GM12878 (cell line): Measurements from ENCODE around the gene NRBP1. TPM values are rescaled to one million over a fixed set of nuclear protein-coding genes. Genes with fewer than 3 reads are reported as not detected.

Experiments
- ATF7 ChIP-seq: fragments of 450-650 bp; IDR thresholded peaks from 2 replicates; pipeline ENCODE4 v1.6.1; 2016; ENCODE audit warnings: low read depth, mild to moderate bottlenecking
- BACH1 ChIP-seq: fragments of 450-650 bp; IDR thresholded peaks from 2 replicates; pipeline ENCODE4 v1.6.1; 2017; ENCODE audit warnings: mild to moderate bottlenecking, borderline replicate concordance
- CBFB ChIP-seq: IDR thresholded peaks from 2 replicates; pipeline ENCODE4 v1.6.1; 2016; ENCODE audit warnings: antibody characterized with exemption, low read depth
- CBX5 ChIP-seq: sonication (generic); IDR thresholded peaks from 2 replicates; pipeline ENCODE4 v1.6.1; 2016; ENCODE audit warnings: low read depth, moderate library complexity, mild to moderate bottlenecking, inconsistent platforms
- EP300 ChIP-seq, 2 experiments: fragments of 150-350 bp in 1 of 2; IDR thresholded peaks; 2 replicates each; pipeline ENCODE4 v1.6.1; 2011 to 2012; ENCODE audit warnings: low read depth in 2 of 2, low read length in 2 of 2, borderline replicate concordance in 1 of 2, improper control_type of control experiment in 1 of 2, inconsistent platforms in 1 of 2; ENCODE audit not compliant: control insufficient read depth in 1 of 2
- ESRRA ChIP-seq: IDR thresholded peaks from 2 replicates; pipeline ENCODE4 v1.6.1; 2012; ENCODE audit warnings: mild to moderate bottlenecking, low read length, improper control_type of control experiment
- FOS ChIP-seq: IDR thresholded peaks from 3 replicates; pipeline ENCODE4 v1.6.1; 2011; ENCODE audit warnings: borderline replicate concordance; ENCODE audit not compliant: insufficient read length; ENCODE audit errors: extremely low read depth
- HCFC1 ChIP-seq: fragments of 150-350 bp; IDR thresholded peaks from 2 replicates; pipeline ENCODE4 v1.6.1; 2014; ENCODE audit warnings: low read length
- IRF4 ChIP-seq: IDR thresholded peaks from 2 replicates; pipeline ENCODE4 v1.6.1; 2011; ENCODE audit warnings: low read depth, low read length
- KLF5 ChIP-seq: fragments of 450-650 bp; IDR thresholded peaks from 2 replicates; pipeline ENCODE4 v1.6.1; 2014; ENCODE audit warnings: mild to moderate bottlenecking; ENCODE audit not compliant: partially characterized antibody
- POLR2A ChIP-seq: IDR thresholded peaks from 2 replicates; pipeline ENCODE4 v1.6.1; 2011; ENCODE audit warnings: low read depth, mild to moderate bottlenecking, low read length
- POLR2AphosphoS2 ChIP-seq: IDR thresholded peaks from 2 replicates; pipeline ENCODE4 v1.6.1; 2011; ENCODE audit warnings: low read depth, mild to moderate bottlenecking, low read length, improper control_type of control experiment, moderate library complexity
- RAD21 ChIP-seq: IDR thresholded peaks from 2 replicates; pipeline ENCODE4 v1.6.1; 2011; ENCODE audit warnings: mild to moderate bottlenecking, low read depth, low read length, moderate library complexity; ENCODE audit not compliant: insufficient read depth
- RB1 ChIP-seq: fragments of 450-650 bp; formaldehyde crosslinking; IDR thresholded peaks from 2 replicates; pipeline ENCODE4 v1.6.1; 2017; ENCODE audit warnings: mild to moderate bottlenecking, borderline replicate concordance
- RELA ChIP-seq: fragments of 450-650 bp; IDR thresholded peaks from 2 replicates; pipeline ENCODE4 v1.8.0; 2014; ENCODE audit warnings: borderline replicate concordance; ENCODE audit not compliant: partially characterized antibody
- SREBF2 ChIP-seq: IDR thresholded peaks from 2 replicates; pipeline ENCODE4 v1.6.1; 2012; ENCODE audit warnings: mild to moderate bottlenecking, low read length
- TCF3 ChIP-seq: IDR thresholded peaks from 2 replicates; pipeline ENCODE4 v1.6.1; 2012; ENCODE audit warnings: low read depth, mild to moderate bottlenecking, low read length, borderline replicate concordance; ENCODE audit not compliant: insufficient read depth
- TCF7 ChIP-seq: IDR thresholded peaks from 2 replicates; pipeline ENCODE4 v1.6.1; 2014; ENCODE audit warnings: antibody characterized with exemption, borderline replicate concordance
- polyA plus RNA-seq, 11 experiments: library from polyadenylated mRNA; depleted of rRNA in 4 of 11; unstranded in 6 of 11; stranded (reverse) in 5 of 11; fragments of >200 nt; fragmentation: Nextera tagmentation in 4 of 11; fragmentation: Illumina TruSeq in 1 of 11; extraction: Ambion mirVana in 4 of 11; extraction: Trizol in 1 of 11; gene quantifications; 1 replicate in 1 of 11; 2 replicates in 10 of 11; pipeline versions ENCODE4 v1.2.1 to v1.2.3, GENCODE V29; 2011 to 2016; ENCODE audit warnings: inconsistent platforms in 2 of 11, missing spikeins in 2 of 11, low read depth in 1 of 11
- total RNA-seq, 4 experiments: library from RNA; depleted of rRNA in 3 of 4; stranded (reverse); fragments of >200 nt in 3 of 4; fragmentation: Illumina TruSeq in 1 of 4; extraction: Trizol in 1 of 4; gene quantifications; 2 replicates each; pipeline versions ENCODE4 v1.2.1 to v1.2.3, GENCODE V29; 2013 to 2021
- TF ChIP-seq, protein P1 (sequence below): fragments of 450-650 bp; IDR thresholded peaks from 2 replicates; pipeline ENCODE4 v1.6.1; 2017; ENCODE audit warnings: borderline replicate concordance
- TF ChIP-seq, protein P2 (sequence below): fragments of 450-650 bp; IDR thresholded peaks from 2 replicates; pipeline ENCODE4 v1.6.1; 2017; ENCODE audit warnings: antibody characterized with exemption, mild to moderate bottlenecking, moderate library complexity
- TF ChIP-seq, protein P3 (sequence below): IDR thresholded peaks from 2 replicates; pipeline ENCODE4 v1.6.1; 2012; ENCODE audit warnings: mild to moderate bottlenecking, low read depth, low read length
- TF ChIP-seq, protein P4 (sequence below): IDR thresholded peaks from 2 replicates; pipeline ENCODE4 v1.6.1; 2012; ENCODE audit warnings: low read depth, low read length, improper control_type of control experiment

The NRBP1 gene
- total and polyA plus RNA-seq, 10 of the 15 experiments (the other 5 are each of a cell fraction or from before 2014, with no cell fraction given), result 5.7 to 136 (median 66.1) TPM

DNA sequence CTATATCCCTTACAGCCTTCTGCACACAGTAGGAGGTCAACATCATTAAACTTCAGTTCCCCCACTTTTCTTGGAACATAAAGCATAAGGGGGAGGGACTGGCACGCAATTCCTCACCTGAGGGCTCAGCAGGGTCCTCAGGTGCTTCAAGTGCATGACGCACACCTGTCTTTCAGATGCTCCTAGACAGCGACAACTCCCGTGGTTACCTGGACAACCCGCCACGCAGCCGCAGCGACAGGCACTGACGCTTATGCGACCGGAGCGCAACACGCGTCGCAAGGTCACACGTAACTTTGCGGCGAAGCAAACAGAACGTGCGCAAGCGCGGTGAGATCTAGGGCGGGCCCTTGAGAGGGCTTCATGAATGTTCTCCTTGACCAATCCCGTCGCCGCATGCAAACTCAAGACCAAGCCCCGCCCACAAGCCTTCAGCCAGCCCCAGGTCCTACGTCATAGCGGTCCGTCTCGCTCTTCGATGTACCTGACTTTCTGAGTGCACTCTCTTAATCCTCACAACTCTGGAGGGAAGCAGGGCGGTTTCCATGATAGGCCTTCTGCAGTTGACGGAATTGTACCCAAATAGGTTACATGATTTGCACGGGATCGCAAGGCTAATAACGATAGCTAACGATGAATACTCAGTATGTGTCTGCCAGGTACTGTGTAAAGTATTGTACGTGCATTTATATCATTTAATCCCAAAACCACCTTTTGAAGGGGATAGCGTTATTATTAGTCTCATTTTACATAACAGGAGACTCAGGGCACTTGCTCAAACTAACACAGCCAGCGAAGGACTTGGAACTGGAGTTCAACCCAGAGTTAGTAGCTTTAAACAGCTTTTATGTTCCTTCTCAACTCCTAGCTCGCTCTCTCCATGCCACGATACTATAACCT lies 61.3 kb downstream of the NRBP1 start, which contains the start of gene IFT172 (continued):
- TF ChIP-seq ESRRA, result no peak
- TF ChIP-seq TCF7, result no peak
- TF ChIP-seq POLR2A, result peak; percentile 65
- TF ChIP-seq, protein P1, sequence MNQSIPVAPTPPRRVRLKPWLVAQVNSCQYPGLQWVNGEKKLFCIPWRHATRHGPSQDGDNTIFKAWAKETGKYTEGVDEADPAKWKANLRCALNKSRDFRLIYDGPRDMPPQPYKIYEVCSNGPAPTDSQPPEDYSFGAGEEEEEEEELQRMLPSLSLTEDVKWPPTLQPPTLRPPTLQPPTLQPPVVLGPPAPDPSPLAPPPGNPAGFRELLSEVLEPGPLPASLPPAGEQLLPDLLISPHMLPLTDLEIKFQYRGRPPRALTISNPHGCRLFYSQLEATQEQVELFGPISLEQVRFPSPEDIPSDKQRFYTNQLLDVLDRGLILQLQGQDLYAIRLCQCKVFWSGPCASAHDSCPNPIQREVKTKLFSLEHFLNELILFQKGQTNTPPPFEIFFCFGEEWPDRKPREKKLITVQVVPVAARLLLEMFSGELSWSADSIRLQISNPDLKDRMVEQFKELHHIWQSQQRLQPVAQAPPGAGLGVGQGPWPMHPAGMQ, result no peak
- TF ChIP-seq FOS, result no peak
- TF ChIP-seq IRF4, result no peak
- TF ChIP-seq BACH1, result no peak
- TF ChIP-seq KLF5, result no peak
- TF ChIP-seq EP300 (IDR thresholded peaks at IDR 0.05; ENCODE audit: borderline replicate concordance in 1 of 2, control insufficient read depth in 1 of 2, low read depth in 2 of 2, low read length in 2 of 2), result no peak
- TF ChIP-seq, protein P2, sequence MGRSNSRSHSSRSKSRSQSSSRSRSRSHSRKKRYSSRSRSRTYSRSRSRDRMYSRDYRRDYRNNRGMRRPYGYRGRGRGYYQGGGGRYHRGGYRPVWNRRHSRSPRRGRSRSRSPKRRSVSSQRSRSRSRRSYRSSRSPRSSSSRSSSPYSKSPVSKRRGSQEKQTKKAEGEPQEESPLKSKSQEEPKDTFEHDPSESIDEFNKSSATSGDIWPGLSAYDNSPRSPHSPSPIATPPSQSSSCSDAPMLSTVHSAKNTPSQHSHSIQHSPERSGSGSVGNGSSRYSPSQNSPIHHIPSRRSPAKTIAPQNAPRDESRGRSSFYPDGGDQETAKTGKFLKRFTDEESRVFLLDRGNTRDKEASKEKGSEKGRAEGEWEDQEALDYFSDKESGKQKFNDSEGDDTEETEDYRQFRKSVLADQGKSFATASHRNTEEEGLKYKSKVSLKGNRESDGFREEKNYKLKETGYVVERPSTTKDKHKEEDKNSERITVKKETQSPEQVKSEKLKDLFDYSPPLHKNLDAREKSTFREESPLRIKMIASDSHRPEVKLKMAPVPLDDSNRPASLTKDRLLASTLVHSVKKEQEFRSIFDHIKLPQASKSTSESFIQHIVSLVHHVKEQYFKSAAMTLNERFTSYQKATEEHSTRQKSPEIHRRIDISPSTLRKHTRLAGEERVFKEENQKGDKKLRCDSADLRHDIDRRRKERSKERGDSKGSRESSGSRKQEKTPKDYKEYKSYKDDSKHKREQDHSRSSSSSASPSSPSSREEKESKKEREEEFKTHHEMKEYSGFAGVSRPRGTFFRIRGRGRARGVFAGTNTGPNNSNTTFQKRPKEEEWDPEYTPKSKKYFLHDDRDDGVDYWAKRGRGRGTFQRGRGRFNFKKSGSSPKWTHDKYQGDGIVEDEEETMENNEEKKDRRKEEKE, result no peak
- peak; percentile 60 for TF ChIP-seq HCFC1
- no peak for TF ChIP-seq RB1
- TF ChIP-seq RELA, result no peak
- TF ChIP-seq CBFB, result no peak
- TF ChIP-seq RAD21, result no peak
- TF ChIP-seq TCF3, result no peak
- 0 out of 2 replicates have a peak, but pooled peaks have one; percentile 19 for TF ChIP-seq ATF7
- 0 out of 2 replicates have a peak, but pooled peaks have one; percentile 43 for TF ChIP-seq POLR2AphosphoS2
- no peak for TF ChIP-seq CBX5
- TF ChIP-seq, protein P3, sequence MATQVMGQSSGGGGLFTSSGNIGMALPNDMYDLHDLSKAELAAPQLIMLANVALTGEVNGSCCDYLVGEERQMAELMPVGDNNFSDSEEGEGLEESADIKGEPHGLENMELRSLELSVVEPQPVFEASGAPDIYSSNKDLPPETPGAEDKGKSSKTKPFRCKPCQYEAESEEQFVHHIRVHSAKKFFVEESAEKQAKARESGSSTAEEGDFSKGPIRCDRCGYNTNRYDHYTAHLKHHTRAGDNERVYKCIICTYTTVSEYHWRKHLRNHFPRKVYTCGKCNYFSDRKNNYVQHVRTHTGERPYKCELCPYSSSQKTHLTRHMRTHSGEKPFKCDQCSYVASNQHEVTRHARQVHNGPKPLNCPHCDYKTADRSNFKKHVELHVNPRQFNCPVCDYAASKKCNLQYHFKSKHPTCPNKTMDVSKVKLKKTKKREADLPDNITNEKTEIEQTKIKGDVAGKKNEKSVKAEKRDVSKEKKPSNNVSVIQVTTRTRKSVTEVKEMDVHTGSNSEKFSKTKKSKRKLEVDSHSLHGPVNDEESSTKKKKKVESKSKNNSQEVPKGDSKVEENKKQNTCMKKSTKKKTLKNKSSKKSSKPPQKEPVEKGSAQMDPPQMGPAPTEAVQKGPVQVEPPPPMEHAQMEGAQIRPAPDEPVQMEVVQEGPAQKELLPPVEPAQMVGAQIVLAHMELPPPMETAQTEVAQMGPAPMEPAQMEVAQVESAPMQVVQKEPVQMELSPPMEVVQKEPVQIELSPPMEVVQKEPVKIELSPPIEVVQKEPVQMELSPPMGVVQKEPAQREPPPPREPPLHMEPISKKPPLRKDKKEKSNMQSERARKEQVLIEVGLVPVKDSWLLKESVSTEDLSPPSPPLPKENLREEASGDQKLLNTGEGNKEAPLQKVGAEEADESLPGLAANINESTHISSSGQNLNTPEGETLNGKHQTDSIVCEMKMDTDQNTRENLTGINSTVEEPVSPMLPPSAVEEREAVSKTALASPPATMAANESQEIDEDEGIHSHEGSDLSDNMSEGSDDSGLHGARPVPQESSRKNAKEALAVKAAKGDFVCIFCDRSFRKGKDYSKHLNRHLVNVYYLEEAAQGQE, result no peak
- no peak for TF ChIP-seq SREBF2
- TF ChIP-seq, protein P4, sequence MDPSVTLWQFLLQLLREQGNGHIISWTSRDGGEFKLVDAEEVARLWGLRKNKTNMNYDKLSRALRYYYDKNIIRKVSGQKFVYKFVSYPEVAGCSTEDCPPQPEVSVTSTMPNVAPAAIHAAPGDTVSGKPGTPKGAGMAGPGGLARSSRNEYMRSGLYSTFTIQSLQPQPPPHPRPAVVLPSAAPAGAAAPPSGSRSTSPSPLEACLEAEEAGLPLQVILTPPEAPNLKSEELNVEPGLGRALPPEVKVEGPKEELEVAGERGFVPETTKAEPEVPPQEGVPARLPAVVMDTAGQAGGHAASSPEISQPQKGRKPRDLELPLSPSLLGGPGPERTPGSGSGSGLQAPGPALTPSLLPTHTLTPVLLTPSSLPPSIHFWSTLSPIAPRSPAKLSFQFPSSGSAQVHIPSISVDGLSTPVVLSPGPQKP, result no peak
